ENCODE measurements around the gene GRIK1.

GRIK1 gene

GRCh38 chr21:29738730-29739129, 201.1 kb downstream of the GRIK1 start:
- Histone ChIP-seq H3K36me3 (ENCODE audit: control insufficient read depth, insufficient read depth, low read length, severe bottlenecking) (no peaks in the 10 kb centered on the region), H3K4me1 (ENCODE audit: control insufficient read depth, insufficient read depth, low read length) (peaks cover 8% of the 10 kb centered on the region), H3K9ac (ENCODE audit: low read length) (no peak overlapping the region), H3K9me3 (ENCODE audit: control insufficient read depth, low read length) (no peaks in the 10 kb centered on the region), H3K27me3 (replicated peaks; ENCODE audit: control insufficient read depth, insufficient read depth, low read length) (no peaks in the 10 kb centered on the region), H3K4me3 (ENCODE audit: low read length) (no peak overlapping the region)
- no peak for DNase-seq (ENCODE audit: low read depth)

GRCh38 chr21:29737186-29737585, 202.6 kb downstream of the GRIK1 start:
- Histone ChIP-seq H3K9ac (ENCODE audit: low read length) (no peak overlapping the region), H3K27me3 (replicated peaks; ENCODE audit: control insufficient read depth, insufficient read depth, low read length) (no peaks in the 10 kb centered on the region), H3K9me3 (ENCODE audit: control insufficient read depth, low read length) (no peaks in the 10 kb centered on the region), H3K36me3 (ENCODE audit: control insufficient read depth, insufficient read depth, low read length, severe bottlenecking) (no peaks in the 10 kb centered on the region), H3K4me1 (ENCODE audit: control insufficient read depth, insufficient read depth, low read length) (peaks cover 8% of the 10 kb centered on the region), H3K4me3 (ENCODE audit: low read length) (no peak overlapping the region)
- DNase-seq (ENCODE audit: low read depth), result no peak

GRCh38 chr21:29730281-29730680, 209.5 kb downstream of the GRIK1 start:
- Histone ChIP-seq H3K36me3 (ENCODE audit: control insufficient read depth, insufficient read depth, low read length, severe bottlenecking) (no peaks in the 10 kb centered on the region), H3K27me3 (replicated peaks; ENCODE audit: control insufficient read depth, insufficient read depth, low read length) (no peaks in the 10 kb centered on the region)
- DNase-seq (ENCODE audit: low read depth), result peak; percentile 34

GRCh38 chr21:29726044-29726443, 213.8 kb downstream of the GRIK1 start:
- Histone ChIP-seq H3K36me3 (ENCODE audit: control insufficient read depth, insufficient read depth, low read length, severe bottlenecking) (no peaks in the 10 kb centered on the region), H3K9me3 (ENCODE audit: control insufficient read depth, low read length) (no peaks in the 10 kb centered on the region), H3K4me3 (ENCODE audit: low read length) (no peak overlapping the region), H3K4me1 (ENCODE audit: control insufficient read depth, insufficient read depth, low read length) (peaks cover 9% of the 10 kb centered on the region), H3K27me3 (replicated peaks; ENCODE audit: control insufficient read depth, insufficient read depth, low read length) (no peaks in the 10 kb centered on the region), H3K9ac (ENCODE audit: low read length) (no peak overlapping the region)
- no peak for DNase-seq (ENCODE audit: low read depth)

More at GRCh38 chr21:29730281-29730680, 209.5 kb downstream of the GRIK1 start:
- no peak overlapping the region for H3K9ac ChIP-seq (ENCODE audit: low read length)
- H3K9me3 ChIP-seq (ENCODE audit: control insufficient read depth, low read length), result no peaks in the 10 kb centered on the region
- no peaks in the 10 kb centered on the region for H3K4me1 ChIP-seq (ENCODE audit: control insufficient read depth, insufficient read depth, low read length)
- H3K4me3 ChIP-seq (ENCODE audit: low read length), result no peak overlapping the region

- Histone ChIP-seq H3K36me3 (ENCODE audit: control insufficient read depth, insufficient read depth, low read length, severe bottlenecking) (no peaks in the 10 kb centered on the region), H3K27me3 (replicated peaks; ENCODE audit: control insufficient read depth, insufficient read depth, low read length) (no peaks in the 10 kb centered on the region), H3K9ac (ENCODE audit: low read length) (no peak overlapping the region), H3K9me3 (ENCODE audit: control insufficient read depth, low read length) (no peaks in the 10 kb centered on the region), H3K4me1 (ENCODE audit: control insufficient read depth, insufficient read depth, low read length) (peaks cover 9% of the 10 kb centered on the region), H3K4me3 (ENCODE audit: low read length) (no peak overlapping the region)
- no peak for DNase-seq (ENCODE audit: low read depth)
These were observed 214.6 kb downstream of the GRIK1 start for GRCh38 chr21:29725025-29725736.

GRCh38 chr21:29721964-29722363, 217.8 kb downstream of the GRIK1 start:
- Histone ChIP-seq H3K27me3 (replicated peaks; ENCODE audit: control insufficient read depth, insufficient read depth, low read length) (no peaks in the 10 kb centered on the region), H3K9ac (ENCODE audit: low read length) (no peak overlapping the region), H3K4me3 (ENCODE audit: low read length) (no peak overlapping the region), H3K4me1 (ENCODE audit: control insufficient read depth, insufficient read depth, low read length) (peaks cover 23% of the 10 kb centered on the region), H3K36me3 (ENCODE audit: control insufficient read depth, insufficient read depth, low read length, severe bottlenecking) (no peaks in the 10 kb centered on the region), H3K9me3 (ENCODE audit: control insufficient read depth, low read length) (no peaks in the 10 kb centered on the region)
- DNase-seq (ENCODE audit: low read depth), result no peak

- Histone ChIP-seq H3K9ac (ENCODE audit: low read length) (no peak overlapping the region), H3K4me1 (ENCODE audit: control insufficient read depth, insufficient read depth, low read length) (peaks cover 23% of the 10 kb centered on the region), H3K36me3 (ENCODE audit: control insufficient read depth, insufficient read depth, low read length, severe bottlenecking) (no peaks in the 10 kb centered on the region), H3K9me3 (ENCODE audit: control insufficient read depth, low read length) (no peaks in the 10 kb centered on the region), H3K4me3 (ENCODE audit: low read length) (no peak overlapping the region), H3K27me3 (replicated peaks; ENCODE audit: control insufficient read depth, insufficient read depth, low read length) (no peaks in the 10 kb centered on the region)
- DNase-seq (ENCODE audit: low read depth), result no peak
These were observed 218.6 kb downstream of the GRIK1 start for GRCh38 chr21:29721221-29721620.

GRCh38 chr21:29719521-29719920, 220.3 kb downstream of the GRIK1 start:
- no peaks in the 10 kb centered on the region for H3K9me3 ChIP-seq (ENCODE audit: control insufficient read depth, low read length)
- H3K27me3 ChIP-seq (replicated peaks; ENCODE audit: control insufficient read depth, insufficient read depth, low read length), result no peaks in the 10 kb centered on the region
- no peak overlapping the region for H3K4me3 ChIP-seq (ENCODE audit: low read length)
- no peaks in the 10 kb centered on the region for H3K36me3 ChIP-seq (ENCODE audit: control insufficient read depth, insufficient read depth, low read length, severe bottlenecking)
- H3K9ac ChIP-seq (ENCODE audit: low read length), result no peak overlapping the region
- peaks cover 23% of the 10 kb centered on the region for H3K4me1 ChIP-seq (ENCODE audit: control insufficient read depth, insufficient read depth, low read length)
- DNase-seq (ENCODE audit: low read depth), result no peak

GRCh38 chr21:29718081-29718815, 221.5 kb downstream of the GRIK1 start:
- peaks cover 22% of the 10 kb centered on the region for H3K4me1 ChIP-seq (ENCODE audit: control insufficient read depth, insufficient read depth, low read length)
- no peaks in the 10 kb centered on the region for H3K27me3 ChIP-seq (replicated peaks; ENCODE audit: control insufficient read depth, insufficient read depth, low read length)
- DNase-seq (ENCODE audit: low read depth), result peak; percentile 5
- H3K9me3 ChIP-seq (ENCODE audit: control insufficient read depth, low read length), result no peaks in the 10 kb centered on the region
- no peak overlapping the region for H3K4me3 ChIP-seq (ENCODE audit: low read length)
- H3K36me3 ChIP-seq (ENCODE audit: control insufficient read depth, insufficient read depth, low read length, severe bottlenecking), result no peaks in the 10 kb centered on the region
- no peak overlapping the region for H3K9ac ChIP-seq (ENCODE audit: low read length)

GRCh38 chr21:29717659-29718058, 222.1 kb downstream of the GRIK1 start:
- peaks cover 25% of the 10 kb centered on the region for H3K4me1 ChIP-seq (ENCODE audit: control insufficient read depth, insufficient read depth, low read length)
- H3K9me3 ChIP-seq (ENCODE audit: control insufficient read depth, low read length), result no peaks in the 10 kb centered on the region
- H3K9ac ChIP-seq (ENCODE audit: low read length), result no peak overlapping the region
- H3K4me3 ChIP-seq (ENCODE audit: low read length), result no peak overlapping the region
- no peaks in the 10 kb centered on the region for H3K36me3 ChIP-seq (ENCODE audit: control insufficient read depth, insufficient read depth, low read length, severe bottlenecking)
- no peaks in the 10 kb centered on the region for H3K27me3 ChIP-seq (replicated peaks; ENCODE audit: control insufficient read depth, insufficient read depth, low read length)
- DNase-seq (ENCODE audit: low read depth), result no peak

- peaks cover 25% of the 10 kb centered on the region for H3K4me1 ChIP-seq (ENCODE audit: control insufficient read depth, insufficient read depth, low read length)
- no peaks in the 10 kb centered on the region for H3K36me3 ChIP-seq (ENCODE audit: control insufficient read depth, insufficient read depth, low read length, severe bottlenecking)
- H3K27me3 ChIP-seq (replicated peaks; ENCODE audit: control insufficient read depth, insufficient read depth, low read length), result no peaks in the 10 kb centered on the region
- DNase-seq (ENCODE audit: low read depth), result no peak
- H3K4me3 ChIP-seq (ENCODE audit: low read length), result no peak overlapping the region
- H3K9ac ChIP-seq (ENCODE audit: low read length), result no peak overlapping the region
- no peaks in the 10 kb centered on the region for H3K9me3 ChIP-seq (ENCODE audit: control insufficient read depth, low read length)
These were observed 223.0 kb downstream of the GRIK1 start for GRCh38 chr21:29716753-29717152.

Data from adipocyte (in vitro differentiated cells).